AG04450 (cell line): Measurements from ENCODE around the gene INTS15. TPM values are rescaled to one million over a fixed set of nuclear protein-coding genes. Genes with fewer than 3 reads are reported as not detected.

ENCODE experiments used
- CTCF ChIA-PET: fragments of 300-600, 350-600 bp; formaldehyde crosslinking; extraction: SDS; loops from one replicate; lab custom pipeline; 2022; ENCODE audit warnings: antibody characterized with exemption, inconsistent platforms; lab: Charles Lee
- POLR2A ChIA-PET: fragments of 350-600 bp; formaldehyde crosslinking; extraction: SDS; loops from one replicate; lab custom pipeline; 2021; ENCODE audit warnings: antibody characterized with exemption, inconsistent platforms; lab: Yijun Ruan, JAX
- DNase-seq: peaks from one replicate; pipeline ENCODE4 v3.0.0-alpha.2; 2011; ENCODE audit warnings: low read depth, low spot score
- H3K27ac ChIP-seq: one replicate; pipeline ENCODE4 v1.5.1; 2012; ENCODE audit warnings: low read depth, low read length, control low read depth
- H3K27me3 ChIP-seq: one replicate; pipeline ENCODE4 v1.6.0; 2012; ENCODE audit warnings: low read length; ENCODE audit not compliant: control insufficient read depth, insufficient read depth
- H3K4me3 ChIP-seq: 2 replicates; pipeline ENCODE4 v1.5.1; 2011; ENCODE audit warnings: mild to moderate bottlenecking, low read depth, low read length, control low read depth
- H3K9me3 ChIP-seq: 2 replicates; pipeline ENCODE4 v1.5.1; 2012; ENCODE audit warnings: low read length; ENCODE audit not compliant: control insufficient read depth, insufficient read depth
- CTCF ChIP-seq: IDR thresholded peaks from 2 replicates; pipeline ENCODE4 v1.5.1; 2011; ENCODE audit warnings: low read depth, low read length, control low read depth, inconsistent platforms
- polyA plus RNA-seq: library from polyadenylated mRNA; depleted of rRNA; stranded (reverse); fragments of >200 nt; gene quantifications from 2 replicates; pipeline ENCODE4 v1.2.3, GENCODE V29; 2011

Gene INTS15
- polyA plus RNA-seq, 1 experiment, result 17.1 TPM

- POLR2A ChIA-PET, result no interaction called here
- Histone ChIP-seq H3K4me3 (no peak overlapping the region), H3K9me3 (peaks cover 54% of the 10 kb centered on the region), H3K27ac (no peak overlapping the region), H3K27me3 (no peaks in the 10 kb centered on the region)
- DNase-seq, result no peak
- no peak for TF ChIP-seq CTCF
- CTCF ChIA-PET, result no interaction called here
These were observed 58.4 kb downstream of the INTS15 start for GRCh38 chr7:6648066-6648814.

DNA sequence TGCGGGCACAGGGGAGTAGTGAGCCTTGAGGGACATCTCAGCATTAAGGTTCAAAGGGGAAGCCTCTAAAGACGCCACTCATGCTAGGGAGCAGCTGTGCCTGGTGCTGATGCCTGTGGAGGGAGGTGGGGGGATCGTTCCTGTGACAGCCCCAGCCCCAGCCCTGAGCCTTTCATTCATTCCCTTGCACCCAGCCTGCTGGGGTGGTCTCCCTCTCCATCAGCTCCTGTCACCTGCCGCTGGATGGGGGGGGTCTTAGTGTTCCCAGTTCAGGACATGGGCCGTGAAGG lies 58.9 kb downstream of the INTS15 start:
- DNase-seq, result no peak
- Histone ChIP-seq H3K27me3 (no peaks in the 10 kb centered on the region), H3K4me3 (no peak overlapping the region), H3K9me3 (peaks cover 56% of the 10 kb centered on the region), H3K27ac (no peak overlapping the region)
- ChIA-PET CTCF (no interaction called here), POLR2A (no interaction called here)
- TF ChIP-seq CTCF, result no peak

GRCh38 chr7:6649241-6649961 lies 59.6 kb downstream of the INTS15 start:
- DNase-seq, result no peak
- Histone ChIP-seq H3K27me3 (no peaks in the 10 kb centered on the region), H3K4me3 (no peak overlapping the region), H3K9me3 (peaks cover 59% of the 10 kb centered on the region), H3K27ac (no peak overlapping the region)
- POLR2A ChIA-PET, result no interaction called here
- no peak for TF ChIP-seq CTCF
- CTCF ChIA-PET, result no interaction called here

GRCh38 chr7:6650086-6650485 lies 60.3 kb downstream of the INTS15 start:
- ChIA-PET CTCF (no interaction called here), POLR2A (no interaction called here)
- Histone ChIP-seq H3K27ac (no peak overlapping the region), H3K4me3 (no peak overlapping the region), H3K9me3 (peaks cover 65% of the 10 kb centered on the region), H3K27me3 (no peaks in the 10 kb centered on the region)
- no peak for DNase-seq
- no peak for TF ChIP-seq CTCF

DNA sequence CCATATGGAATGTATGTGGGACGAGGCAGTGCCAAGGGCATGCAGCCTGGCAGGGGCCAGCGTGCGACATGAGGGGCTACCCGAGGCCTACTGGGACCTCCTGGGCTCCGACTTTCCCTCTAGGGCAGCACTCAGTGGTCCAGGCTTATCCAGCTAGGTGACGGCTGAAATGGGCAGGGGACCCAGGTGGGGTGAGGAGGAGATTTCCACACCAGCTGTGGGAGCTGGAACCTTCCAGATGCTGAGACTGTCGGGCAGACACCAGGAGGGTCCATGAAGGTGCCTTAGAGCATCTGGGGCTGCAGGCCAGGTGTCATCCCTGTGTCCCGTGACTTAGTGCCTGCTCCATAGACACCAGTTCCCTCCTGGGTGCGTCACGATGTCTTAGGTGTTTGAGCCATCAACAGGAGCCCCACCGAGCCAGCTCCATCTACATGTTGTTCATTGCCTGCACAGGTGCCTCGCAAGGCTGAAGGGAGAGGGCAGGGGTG lies 60.7 kb downstream of the INTS15 start:
- no peak for TF ChIP-seq CTCF
- H3K9me3 ChIP-seq, result peaks cover 70% of the 10 kb centered on the region
- CTCF ChIA-PET, result no interaction called here

More for the DNA sequence above, 60.7 kb downstream of the INTS15 start:
- no peak overlapping the region for H3K27ac ChIP-seq
- no peak for DNase-seq
- no peak overlapping the region for H3K4me3 ChIP-seq
- H3K27me3 ChIP-seq, result no peaks in the 10 kb centered on the region
- POLR2A ChIA-PET, result no interaction called here
